ENCODE data around the gene TNFSF18.

- TF ChIP-seq, protein P1, sequence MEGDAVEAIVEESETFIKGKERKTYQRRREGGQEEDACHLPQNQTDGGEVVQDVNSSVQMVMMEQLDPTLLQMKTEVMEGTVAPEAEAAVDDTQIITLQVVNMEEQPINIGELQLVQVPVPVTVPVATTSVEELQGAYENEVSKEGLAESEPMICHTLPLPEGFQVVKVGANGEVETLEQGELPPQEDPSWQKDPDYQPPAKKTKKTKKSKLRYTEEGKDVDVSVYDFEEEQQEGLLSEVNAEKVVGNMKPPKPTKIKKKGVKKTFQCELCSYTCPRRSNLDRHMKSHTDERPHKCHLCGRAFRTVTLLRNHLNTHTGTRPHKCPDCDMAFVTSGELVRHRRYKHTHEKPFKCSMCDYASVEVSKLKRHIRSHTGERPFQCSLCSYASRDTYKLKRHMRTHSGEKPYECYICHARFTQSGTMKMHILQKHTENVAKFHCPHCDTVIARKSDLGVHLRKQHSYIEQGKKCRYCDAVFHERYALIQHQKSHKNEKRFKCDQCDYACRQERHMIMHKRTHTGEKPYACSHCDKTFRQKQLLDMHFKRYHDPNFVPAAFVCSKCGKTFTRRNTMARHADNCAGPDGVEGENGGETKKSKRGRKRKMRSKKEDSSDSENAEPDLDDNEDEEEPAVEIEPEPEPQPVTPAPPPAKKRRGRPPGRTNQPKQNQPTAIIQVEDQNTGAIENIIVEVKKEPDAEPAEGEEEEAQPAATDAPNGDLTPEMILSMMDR (IDR thresholded peaks at IDR 0.05) = no peak
- no peak for TF ChIP-seq POLR2A (IDR thresholded peaks at IDR 0.05)
- TF ChIP-seq POLR2AphosphoS5 (IDR thresholded peaks at IDR 0.05) = no peak
These were observed 52.8 kb downstream of the TNFSF18 start for GRCh38 chr1:172997941-172998361.
